Umbilical cord (tissue), 2 donors: ENCODE measurements around the gene SBF2. TPM values are rescaled to one million over a fixed set of nuclear protein-coding genes. Genes with fewer than 3 reads are reported as not detected.
A peak's percentile ranks its signal among the peaks of the same experiment; 100 is the strongest.

ENCODE experiments used
- DNase-seq: peaks from one replicate; pipeline ENCODE4 v3.0.0-alpha.2; 2015; ENCODE audit warnings: low spot score
- total RNA-seq: library from RNA; depleted of rRNA; stranded (reverse); fragments of >200 nt; gene quantifications from one replicate; pipeline ENCODE4 v1.2.3, GENCODE V29; 2014; ENCODE audit warnings: low replicate concordance; ENCODE audit not compliant: insufficient read depth

The SBF2 gene
- 85.7 TPM for total RNA-seq

DNA sequence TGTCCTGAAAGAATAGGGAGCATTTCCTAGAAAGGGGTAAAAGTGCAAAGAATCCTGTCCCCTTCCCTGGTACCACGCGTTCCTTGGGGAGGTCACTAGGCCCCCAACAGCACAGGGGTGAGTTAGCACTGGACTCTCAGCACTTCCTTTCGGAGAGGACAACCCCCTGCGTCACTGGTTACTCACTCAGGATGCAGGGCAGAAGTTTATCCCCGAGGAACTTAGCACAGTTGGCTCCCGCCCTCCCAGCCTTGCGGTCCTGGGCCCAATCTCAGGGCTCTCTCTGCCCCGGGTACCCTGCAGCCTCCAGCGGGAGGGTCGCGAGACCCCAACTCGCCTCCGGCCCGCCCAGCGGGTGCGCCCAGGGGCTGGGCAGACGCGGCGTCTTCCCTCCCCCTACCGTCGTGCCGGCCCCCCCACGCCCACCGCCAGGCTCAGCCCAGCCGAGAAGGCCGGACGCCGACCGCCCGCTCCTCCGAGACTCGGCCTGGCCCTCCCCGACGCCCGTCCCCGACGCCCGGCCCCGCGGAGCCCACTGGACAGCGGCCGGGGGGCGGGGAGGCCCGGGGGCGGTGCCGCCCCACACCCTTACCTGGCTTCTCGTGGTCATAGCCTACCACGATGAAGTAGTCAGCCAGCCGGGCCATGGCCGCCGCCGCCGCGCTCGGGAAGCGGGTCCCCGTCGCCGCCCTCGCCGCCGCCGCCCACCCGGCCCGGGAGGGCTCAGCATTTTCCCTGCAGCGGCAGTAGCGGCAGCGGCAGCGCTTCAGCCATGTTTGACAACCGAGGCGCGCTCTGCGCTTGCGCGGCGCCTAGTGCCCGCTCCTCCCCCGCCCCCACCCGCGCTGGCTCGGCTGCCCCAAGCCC, at the start of gene SBF2:
Gene SBF2, minus strand, starts transcription at position 797 of the 867 bp plus-strand sequence. Its CDS starts 150 bp downstream, at position 647.
- DNase-seq = peak; percentile 90

DNA sequence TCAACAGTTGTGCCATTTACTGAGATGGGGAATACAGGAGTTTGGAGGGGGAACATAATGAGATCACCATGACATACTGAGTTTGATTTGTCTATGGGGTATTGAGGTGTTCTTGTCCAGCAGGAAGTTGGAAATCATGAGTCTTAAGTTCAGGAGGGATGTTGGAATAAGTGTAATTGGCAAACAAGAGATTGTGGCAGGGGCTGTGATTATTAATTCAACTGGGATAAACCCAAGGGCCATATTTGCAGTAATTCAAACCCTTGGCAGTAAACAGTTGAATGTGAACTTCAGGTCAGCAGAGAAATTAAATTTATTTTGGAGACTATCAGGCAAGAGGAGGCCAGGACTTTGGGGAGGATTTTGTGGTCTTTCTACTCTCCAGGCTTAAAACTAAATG, 44.3 kb upstream of the SBF2 start:
- DNase-seq = no peak

DNA sequence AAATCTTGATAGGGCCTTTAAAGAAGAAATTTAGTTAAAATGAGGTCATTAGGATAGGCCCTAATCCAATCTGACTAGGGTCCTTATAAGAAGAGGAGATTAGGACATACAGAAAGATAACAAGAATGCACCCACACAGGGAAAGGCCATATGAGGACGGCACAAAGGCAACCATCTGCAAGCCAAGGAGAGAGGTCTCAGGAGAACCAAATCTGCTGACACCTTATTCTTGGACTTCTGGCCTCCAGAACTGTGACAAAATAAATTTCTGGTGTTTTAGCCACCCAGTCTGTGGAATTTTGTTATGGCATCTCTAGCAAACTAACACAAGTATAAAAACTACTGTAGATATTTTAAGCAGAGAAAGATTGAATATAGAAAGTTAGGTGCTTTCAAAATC, 39.5 kb upstream of the SBF2 start:
- DNase-seq = no peak

DNA sequence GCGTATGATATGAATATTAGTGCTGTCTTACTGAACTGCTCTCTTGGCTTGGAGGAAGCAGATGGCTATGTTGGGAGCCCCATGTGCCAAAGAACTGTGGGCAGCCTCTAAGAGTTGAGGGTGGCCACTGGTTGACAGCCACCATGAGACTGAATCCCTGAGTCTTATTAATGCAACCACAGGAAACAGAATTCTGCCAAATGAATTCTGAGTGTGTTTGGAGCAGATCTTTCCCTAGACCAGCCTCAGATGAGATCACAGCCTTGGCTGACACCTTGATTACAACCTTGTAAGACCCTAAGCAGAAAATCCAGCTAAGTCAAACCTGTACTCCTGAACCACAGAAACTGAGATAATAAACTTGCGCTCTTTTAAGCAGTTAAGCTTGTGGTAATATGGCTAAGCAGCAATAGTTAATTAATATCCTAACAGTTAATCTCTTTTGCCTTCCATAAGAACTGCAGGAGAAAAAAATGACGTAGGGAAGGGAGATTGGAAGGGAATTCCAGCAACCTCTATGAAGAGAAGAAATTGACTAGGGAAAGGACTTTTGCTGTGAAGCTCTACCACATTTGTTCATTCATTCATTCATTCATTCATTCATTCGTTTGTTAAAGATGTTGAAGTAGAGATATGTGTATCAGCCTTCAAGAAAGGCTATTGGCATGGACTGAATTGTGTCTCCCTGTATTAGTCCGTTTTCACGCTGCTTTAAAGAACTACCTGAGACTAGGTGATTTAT, 37.7 kb upstream of the SBF2 start:
- DNase-seq = no peak

DNA sequence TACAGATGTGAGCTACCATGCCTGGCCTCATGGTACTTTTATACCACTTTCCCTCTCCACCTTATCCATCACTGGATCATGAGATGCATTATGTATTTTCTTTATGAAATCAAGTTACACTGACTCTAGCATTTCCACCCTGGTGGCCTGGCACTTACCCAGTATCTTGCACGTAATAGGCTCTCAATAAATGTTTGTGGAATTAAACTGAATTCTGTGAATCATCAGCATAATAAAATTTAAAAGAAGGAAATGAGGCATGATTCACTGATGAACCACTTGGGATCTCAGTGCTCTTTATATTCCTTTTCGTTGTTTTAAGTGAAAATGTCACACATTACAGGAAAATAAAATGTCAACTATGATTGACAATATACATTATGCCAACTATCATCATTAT, 35.9 kb upstream of the SBF2 start:
- no peak for DNase-seq

DNA sequence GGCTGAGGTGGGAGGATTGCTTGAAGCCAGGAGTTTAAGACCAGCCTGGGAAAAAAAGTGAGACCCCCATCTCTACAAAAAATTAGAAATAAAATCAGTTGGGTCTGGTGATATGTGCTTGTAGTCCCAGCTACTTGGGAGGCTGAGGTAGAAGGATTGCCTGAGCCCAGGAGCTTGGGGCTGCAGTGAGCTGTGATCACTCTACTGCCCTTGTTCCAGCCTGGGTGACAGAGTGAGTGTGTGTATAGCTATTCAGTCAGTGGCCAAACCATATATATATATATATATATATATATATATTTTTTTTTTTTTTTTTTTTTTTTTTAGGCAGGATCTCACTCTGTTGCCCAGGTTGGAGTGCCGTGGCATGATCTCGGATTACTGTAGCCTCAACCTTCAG, 35.3 kb upstream of the SBF2 start:
- DNase-seq = no peak

DNA sequence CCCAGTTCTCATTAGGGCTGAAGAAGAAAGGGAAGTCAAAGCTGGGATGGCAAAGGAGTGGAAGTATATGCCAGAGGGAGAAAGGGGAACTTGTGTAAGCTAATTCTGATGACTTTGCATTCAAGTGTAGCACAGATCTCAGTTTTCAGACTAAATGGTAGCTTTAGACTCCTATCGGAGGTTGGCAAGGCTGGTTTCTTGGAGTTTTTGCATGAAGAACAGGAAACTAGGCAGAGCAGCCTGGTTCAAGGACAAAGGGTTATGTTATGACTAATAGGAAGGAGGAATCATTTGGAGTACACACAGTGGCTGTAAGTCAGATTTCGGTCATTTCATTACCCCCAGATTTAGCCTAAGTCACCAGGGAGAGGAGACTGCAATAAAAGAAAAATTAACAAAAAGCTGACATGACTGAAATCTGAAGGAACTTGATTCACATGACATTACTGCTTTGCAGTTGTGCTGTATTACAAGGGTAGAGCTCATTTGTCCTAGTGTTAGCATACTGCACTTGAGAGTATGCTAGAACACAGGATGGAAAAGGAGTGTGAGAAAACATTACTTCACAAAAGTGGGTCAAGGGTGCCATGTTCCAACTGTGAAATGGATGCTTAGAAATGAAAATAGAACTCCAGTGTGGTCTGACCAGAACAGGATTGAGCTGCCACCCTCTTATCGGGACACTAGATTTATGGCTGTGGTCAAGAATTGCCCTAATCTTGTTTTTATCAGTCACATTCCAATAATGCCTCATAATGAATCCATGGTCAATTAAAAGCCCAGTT, 34.5 kb upstream of the SBF2 start:
- no peak for DNase-seq

DNA sequence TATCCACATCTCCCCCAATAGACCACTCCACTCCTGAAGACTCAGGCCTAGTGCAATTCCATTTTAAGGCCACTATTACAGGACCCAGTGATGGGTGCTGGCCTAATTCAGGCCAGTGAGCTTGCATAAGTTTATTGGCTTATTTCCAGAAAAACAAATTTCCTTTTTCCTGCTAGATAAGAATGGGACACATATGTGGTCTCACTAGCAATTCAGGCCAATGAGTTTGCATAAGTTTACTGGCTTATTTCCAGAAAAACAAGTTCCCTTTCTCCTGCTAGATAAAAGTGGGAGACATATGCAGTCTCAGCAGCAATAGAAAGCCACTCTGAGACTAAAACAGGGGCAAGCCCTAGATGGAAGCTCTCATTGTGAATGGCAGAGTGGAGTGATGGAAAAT, 33.2 kb upstream of the SBF2 start:
- no peak for DNase-seq

DNA sequence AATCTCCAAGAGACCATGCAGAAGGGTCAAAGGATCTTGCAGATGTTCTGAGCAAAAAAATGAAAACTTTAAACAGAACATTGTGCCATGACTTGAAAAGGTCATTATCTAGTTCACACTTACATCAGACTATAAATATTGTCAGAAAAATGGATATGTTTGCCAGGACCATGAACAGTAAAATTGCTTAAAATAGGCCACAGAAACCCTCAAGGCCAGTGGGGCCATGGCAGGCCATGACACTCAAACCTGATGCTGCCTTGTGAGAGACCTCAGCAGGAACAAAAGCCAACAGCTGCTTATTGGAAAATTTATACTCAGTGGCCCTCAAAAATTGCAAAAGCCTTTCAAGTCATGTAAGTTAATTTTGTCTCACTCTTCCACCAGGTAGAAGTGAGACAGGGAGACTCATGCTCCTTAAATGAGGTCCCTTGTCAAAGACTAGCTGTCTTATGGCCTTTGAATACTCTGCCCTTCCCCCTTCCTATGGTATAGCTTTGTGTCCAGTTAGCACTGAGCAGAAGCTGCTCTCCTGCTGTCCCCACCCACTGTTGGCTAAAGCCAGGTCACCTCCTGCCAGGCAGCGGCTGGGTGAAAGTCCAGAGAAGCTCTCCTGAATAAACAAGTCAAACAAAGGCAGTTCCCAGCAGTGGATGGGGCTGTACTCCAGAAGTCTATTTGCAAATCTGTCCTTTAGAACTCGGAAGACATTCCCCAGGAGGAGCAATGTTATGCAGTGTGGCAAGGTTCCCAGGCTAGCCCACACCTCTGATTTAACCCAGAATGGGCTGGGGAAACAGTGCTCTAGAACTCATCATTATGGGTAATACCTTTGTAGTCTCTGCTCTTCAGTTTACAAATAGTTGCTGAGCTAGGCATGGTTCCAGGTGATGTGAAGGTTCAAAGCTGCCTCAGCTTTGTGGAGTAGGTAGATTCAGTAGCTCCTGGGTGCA, 32.3 kb upstream of the SBF2 start:
- no peak for DNase-seq

DNA sequence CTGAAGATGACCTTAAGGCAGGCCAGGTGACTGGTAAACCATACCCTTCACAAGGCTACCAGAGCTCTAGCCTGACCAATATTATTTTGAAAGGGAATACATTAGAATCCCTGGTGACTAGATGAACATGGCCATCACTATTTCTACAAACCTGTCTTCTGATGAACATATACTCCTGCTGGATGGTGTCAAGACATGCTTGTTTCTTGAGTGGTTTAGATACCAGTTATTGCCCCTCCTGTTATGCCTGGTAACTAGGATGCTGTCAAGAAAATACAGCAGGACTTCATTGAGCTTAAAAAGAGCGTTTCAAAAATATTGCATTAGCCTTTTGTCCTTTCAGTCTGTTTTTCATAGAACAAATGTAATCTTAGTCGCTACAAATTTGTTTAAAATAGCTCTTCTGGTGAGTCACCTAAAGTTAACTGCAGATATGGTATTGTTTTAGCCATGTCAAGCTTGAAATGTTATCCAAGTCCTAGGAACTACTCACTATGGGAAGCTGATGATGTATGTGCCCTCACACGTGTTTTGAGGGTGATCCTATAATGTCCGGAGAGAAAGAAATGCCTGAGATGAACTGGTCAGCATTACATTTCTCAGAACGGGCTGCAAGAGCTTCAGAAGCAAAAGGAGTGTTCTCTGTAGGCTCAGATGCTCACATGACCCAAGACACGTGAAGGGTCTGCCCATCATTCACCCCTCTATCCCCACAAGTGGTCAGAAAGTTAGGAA, 31.4 kb upstream of the SBF2 start:
- DNase-seq = no peak

DNA sequence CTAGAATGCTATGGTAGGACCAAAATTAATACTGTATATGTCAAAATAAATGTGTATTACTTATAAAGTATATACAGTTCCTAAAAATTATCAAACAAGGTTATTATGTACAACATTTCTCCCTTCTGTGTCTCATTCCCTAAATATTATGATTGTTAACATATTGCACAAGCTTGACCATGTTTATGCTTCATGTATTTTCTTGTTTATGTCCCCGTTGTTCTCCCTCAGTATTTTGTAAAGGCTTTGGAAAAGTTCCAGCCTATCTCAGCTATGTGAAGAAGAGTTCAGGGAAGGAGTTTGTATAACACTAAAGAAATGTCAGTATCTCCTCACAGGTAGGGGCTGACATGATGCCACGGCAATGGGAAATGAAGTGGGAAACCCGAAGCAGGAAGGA, 30.5 kb upstream of the SBF2 start:
- DNase-seq = no peak

DNA sequence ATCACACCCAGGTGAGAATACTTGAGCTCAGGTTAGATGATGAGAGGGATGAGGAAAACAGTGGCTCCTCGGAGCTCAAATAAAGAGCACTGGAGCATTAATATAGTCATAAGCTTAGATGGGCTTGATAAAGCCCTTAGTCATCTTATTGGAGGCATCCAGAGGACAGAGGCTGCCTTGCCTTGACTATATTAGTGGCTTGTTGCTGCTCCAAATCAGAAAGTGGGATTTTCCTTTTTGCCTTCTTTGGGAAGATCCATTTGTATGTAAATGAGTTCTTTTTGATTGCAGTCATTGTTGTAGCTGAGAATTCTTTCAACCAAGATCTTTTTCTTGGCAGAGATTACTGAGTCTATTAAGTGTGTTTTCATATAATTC, 29.8 kb upstream of the SBF2 start:
- DNase-seq = no peak

DNA sequence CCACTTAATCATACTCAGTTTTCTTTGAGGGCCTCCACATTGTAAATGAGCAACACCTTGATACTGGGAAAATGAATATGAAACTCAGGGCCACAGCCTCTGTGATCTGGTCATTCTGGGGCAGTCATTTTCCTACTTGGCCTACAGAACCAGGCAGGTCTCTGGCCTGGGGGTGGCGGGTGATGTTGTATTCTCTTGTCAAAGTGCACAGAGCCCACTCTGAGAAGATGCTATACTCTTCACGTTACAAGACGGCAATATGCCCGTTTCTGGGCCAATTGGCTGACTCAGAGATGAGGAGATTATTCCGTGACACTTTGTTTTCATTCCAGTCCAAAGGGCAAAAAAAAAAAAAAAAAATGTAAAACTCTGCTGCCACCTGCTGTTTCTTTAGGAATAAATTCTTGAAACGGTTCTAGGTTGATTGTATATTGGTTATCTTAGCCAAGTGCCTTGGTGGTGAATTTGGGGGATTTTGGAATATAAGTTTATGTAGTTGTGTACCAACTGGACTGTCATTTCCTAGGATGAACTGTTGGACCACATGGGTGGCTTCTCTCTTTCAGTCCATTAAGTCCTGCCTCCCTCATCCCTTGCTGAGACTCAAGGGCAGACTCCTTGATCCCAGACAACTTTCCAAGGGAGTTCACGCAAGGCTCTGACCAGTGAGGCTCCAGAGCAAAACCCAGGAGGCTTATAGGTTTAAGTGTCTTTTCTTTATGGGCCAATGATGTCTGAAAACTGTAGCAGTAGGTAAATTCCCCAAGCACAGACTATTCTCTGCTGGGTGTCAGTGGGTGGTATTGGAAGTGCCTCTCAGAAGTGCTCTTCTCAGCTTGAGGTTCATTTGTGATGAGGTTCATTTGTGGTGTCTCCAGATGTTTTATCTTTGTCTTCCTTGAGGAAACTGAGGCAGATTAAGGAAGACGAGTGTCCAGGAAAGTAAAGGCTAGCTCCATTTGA, 29.1 kb upstream of the SBF2 start:
- DNase-seq = peak; percentile 85

DNA sequence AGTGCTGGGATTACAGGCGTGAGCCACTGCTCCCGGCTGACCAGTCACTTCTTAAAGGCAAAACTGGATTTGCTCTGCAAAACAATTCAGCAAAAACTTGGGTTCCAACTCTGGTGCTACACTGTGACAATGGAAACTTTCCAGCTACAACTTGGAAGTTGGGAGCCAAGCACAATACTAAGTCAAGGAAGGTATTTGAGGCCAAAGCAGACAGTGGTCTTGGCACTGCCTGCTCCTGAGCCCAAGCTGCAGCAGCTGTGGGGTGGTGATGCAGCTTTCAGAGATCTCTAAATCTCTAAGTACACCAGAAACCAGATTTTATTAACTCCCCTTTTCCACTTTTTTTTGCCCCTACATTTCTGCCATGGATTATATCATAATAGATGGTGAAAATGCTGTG, 28.4 kb upstream of the SBF2 start:
- DNase-seq = no peak

DNA sequence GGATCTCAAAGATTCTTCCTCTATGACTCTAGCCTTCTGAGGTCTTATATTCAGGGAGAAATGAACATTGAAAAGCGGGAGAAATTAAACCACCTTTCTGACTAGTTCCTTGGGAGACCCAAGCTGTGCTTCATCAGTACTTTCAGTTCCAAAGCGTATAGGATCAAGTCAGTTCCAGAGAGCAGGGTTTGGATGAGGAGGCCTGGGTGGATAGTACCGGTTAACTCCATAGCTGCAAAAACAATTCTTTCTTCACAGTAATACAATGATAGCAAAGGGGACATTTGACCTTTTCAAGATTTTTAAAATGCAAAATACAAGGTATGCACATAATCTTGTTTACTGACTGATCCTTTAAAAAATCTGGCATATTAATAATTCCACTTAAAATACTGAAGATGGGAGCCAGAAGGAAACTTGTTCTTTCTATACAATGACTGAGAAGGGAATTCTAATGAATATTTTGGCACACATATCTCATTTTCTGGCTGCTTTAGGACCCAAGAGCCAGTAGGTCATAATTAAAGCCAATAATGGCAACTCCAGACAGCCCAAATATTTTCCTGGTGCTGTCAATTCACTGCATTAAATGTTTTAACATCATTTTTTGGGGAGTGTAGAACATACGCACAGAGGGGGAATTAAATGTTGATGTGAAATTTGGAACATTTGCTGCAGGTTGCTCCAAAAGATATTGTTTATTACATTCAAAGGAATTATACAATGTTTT, 26.9 kb upstream of the SBF2 start:
- DNase-seq = no peak

DNA sequence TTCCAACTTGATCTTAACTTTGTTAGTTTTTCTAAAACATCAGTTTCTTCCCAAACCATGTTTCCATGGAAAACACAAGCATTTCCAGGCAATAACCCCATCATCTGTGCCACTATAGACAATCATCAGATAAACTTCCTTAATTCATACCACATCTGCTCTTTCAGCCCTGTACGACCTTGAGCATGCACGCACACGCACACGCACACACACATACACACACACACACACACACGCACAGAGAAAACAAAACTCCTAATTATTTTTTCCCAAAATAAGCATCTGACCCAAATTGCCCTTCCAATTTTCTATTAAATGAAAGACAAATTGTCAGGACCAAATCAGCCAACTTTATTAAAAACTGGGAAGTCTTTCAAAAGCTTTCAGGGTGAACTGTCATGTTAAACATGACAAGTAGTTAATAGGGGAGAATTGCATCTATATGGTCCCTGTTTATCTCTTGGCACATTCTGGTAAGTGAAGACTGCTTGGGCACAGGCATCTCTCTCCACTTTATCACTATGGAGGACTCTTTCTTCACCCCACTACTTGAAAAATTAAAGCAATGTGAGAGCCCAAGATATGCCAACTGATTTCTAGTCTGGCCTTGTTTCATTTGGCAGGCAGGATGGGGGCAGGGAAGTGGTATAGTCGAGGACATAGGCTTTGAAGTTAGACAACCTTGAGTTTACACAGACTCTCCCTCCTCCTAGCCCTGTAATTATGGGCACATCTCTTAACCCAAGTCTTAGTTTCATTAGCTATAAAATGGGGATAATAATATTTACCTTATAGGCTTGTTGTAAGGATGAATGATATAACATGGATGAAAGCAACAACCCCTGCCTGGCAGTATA, 25.9 kb upstream of the SBF2 start:
- DNase-seq = no peak

DNA sequence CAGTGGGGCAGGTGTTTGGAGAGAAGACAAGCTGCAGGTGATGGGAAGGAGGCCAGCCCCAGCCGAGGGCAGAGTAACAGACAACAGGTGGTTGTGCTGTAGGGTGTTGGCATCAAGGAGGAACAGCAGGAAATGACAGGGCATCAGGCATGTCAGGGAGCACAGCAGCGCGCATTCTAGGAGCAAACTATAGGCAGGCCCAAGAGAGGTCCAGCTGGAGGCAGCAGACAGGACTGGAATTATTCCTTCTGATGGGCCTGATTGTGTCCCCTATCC, 24.4 kb upstream of the SBF2 start:
- no peak for DNase-seq
